Central memory CD8-positive, alpha-beta T cell (primary cell): ENCODE data around the gene MRPL17.
A peak's percentile ranks its signal among the peaks of the same experiment; 100 is the strongest.

ENCODE experiments used
- ATAC-seq: fragments of 150-1000 bp; cut with Tn5 transposase; replicated peaks from 2 replicates; pipeline ENCODE4 v1.10.0; 2022; ENCODE audit warnings: mild to moderate bottlenecking, moderate FRiP score, moderate number of reproducible peaks; ENCODE audit not compliant: poor library complexity, severe bottlenecking; ENCODE audit errors: extremely low read depth
- DNase-seq, 2 donors: peaks; one replicate each; pipeline ENCODE4 v3.0.0; 2021; ENCODE audit warnings: low spot score in 2 of 2
- H3K27ac Mint-ChIP-seq: one replicate; pipeline ENCODE4 v1.8.0; 2022; ENCODE audit warnings: low read depth, mild to moderate bottlenecking, moderate library complexity, mixed read lengths
- H3K27me3 Mint-ChIP-seq: one replicate; pipeline ENCODE4 v1.8.0; 2022; ENCODE audit warnings: mixed read lengths
- H3K36me3 Mint-ChIP-seq: one replicate; pipeline ENCODE4 v1.8.0; 2022; ENCODE audit warnings: mild to moderate bottlenecking, moderate library complexity, mixed read lengths; ENCODE audit not compliant: insufficient read depth
- H3K4me1 Mint-ChIP-seq: one replicate; pipeline ENCODE4 v1.8.0; 2022; ENCODE audit warnings: mixed read lengths
- H3K4me3 Mint-ChIP-seq: one replicate; pipeline ENCODE4 v1.8.0; 2022; ENCODE audit warnings: mild to moderate bottlenecking, moderate library complexity, mixed read lengths
- H3K9me3 Mint-ChIP-seq: one replicate; pipeline ENCODE4 v1.8.0; 2022; ENCODE audit warnings: mixed read lengths

MRPL17 gene

DNA sequence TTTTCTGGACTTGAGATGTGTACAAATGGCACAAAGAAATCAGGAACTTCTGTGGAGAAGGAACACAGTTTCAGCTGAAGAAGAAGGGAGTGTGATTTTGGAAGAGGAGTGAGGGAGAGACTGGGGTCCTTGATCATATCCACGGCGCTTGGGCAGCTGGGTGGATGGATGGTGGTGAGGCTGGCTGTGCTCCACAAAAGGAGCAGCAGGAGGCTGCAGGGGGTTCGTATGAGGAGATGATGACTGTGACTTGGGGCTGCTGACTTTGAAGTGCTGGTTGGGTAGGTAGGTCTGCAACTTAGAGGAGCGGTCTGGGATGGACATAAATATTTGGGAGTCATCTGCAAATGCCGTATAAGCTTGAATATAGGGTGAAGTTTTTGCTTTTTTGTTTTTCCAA is 26.2 kb downstream of the MRPL17 start:
- peaks cover 2% of the 10 kb centered on the region for H3K36me3 Mint-ChIP-seq
- no peaks in the 10 kb centered on the region for H3K4me1 Mint-ChIP-seq
- H3K4me3 Mint-ChIP-seq: peak overlapping the region; percentile 75
- H3K9me3 Mint-ChIP-seq: no peaks in the 10 kb centered on the region
- no peaks in the 10 kb centered on the region for H3K27me3 Mint-ChIP-seq
- ATAC-seq (no peak), DNase-seq (no peak)
- H3K27ac Mint-ChIP-seq: no peak overlapping the region

DNA sequence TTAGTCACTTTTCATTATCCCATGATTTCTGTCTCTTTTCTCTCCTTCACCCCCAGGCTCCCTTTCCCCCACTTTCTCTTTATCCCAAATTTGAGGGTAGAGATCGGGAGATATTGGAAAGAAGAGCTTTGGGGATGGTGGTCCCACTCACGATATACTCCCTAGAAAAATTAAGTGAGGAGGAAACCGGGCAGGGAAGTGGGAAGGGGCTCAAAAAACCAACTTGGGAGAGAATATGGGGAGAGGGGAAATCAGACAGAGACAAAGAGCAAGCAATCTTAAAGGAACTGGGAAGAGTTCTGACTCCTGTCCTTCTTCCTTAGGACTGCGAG is 26.6 kb downstream of the MRPL17 start:
- Mint-ChIP-seq H3K4me3 (peak overlapping the region; percentile 75), H3K27me3 (no peaks in the 10 kb centered on the region), H3K4me1 (no peaks in the 10 kb centered on the region), H3K27ac (no peak overlapping the region), H3K36me3 (peaks cover 2% of the 10 kb centered on the region), H3K9me3 (no peaks in the 10 kb centered on the region)
- DNase-seq: no peak
- ATAC-seq: no peak

DNA sequence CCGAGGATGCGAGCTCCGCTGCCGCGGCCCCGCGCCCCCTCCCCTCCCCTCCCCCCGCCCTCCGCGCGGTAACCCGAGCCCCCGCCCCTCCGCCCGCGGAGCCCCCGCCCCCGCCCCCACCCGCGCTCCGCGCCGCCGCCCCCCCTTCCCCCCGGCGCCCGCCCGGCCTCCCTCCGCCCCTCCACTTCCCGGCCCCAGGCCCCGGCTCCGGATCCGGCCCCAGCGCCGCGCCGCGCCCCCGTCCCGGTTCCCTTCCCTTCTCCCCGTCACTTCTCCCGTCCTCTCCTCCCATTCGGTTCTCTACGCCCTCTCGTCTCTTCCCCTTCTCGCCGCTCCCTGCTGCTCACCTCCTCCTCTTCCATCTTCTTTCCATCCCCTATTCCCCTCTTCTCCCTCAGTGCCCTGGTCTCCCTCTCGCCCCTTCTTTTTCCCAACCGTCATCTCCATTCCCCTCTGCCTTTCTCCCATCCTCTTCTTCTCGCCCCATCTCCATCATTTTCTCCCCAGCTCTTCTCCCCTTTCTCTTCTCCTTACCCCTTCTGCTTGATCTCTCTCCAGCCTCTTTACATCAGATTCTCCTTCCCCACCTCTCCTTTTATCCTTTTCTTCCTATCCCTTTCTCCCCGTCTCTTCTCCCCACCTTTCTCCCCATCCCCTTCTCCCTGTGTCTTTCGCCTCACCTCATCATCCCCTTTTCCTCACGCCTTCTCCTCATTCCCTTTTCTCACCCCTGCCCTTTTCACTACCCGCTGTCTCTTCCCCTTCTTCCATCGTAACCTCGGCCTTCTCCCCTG is 27.2 kb downstream of the MRPL17 start, which contains the start of gene DCHS1:
Gene DCHS1, minus strand, starts transcription at position 20 of the 794 bp plus-strand sequence. CDS start 14,196 bp downstream, outside the sequence.
- ATAC-seq: peak; percentile 16
- peaks cover 2% of the 10 kb centered on the region for H3K36me3 Mint-ChIP-seq
- H3K9me3 Mint-ChIP-seq: no peaks in the 10 kb centered on the region
- peak within 1 kb of the TSS; percentile 75 for H3K4me3 Mint-ChIP-seq
- H3K4me1 Mint-ChIP-seq: no peaks in the 10 kb centered on the region
- no peaks in the 10 kb centered on the region for H3K27me3 Mint-ChIP-seq
- DNase-seq: no peak
- H3K27ac Mint-ChIP-seq: peak within 1 kb of the TSS; percentile 10

DNA sequence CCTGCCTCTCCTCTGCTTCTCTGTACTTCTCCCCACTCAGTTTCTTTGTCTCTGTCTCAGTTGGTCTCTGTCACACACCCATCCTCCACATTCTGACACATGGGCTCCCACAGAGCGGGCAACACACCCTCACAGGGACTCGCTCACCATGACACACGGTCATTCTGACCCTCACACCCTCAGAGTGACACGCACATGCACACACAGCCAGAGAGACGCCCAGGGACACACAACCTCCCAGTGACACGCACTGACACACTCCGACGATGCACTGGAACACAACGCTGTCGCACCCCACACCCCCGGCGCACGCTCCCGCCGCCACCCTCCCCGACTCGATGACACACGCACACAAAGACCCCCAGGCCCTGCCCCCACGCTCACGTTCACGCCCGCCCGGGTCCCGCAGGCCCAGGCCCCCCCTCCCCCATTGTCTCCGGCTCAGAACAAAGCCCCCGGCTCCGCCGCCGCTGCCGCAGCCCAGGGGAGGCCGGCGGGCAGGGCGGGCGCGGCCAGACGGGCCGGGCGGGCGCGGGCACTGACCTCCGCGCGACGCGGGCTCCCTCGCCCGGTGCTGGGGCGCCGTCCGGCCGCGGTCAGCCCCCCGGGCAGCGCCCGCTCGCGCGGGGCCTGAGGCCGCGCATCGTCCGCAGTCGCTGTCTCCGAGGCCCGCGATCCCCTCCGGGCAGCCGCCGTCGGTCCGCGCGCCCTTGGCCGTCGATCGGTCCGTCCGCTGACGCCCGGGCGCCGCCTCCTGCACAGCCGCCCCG is 27.9 kb downstream of the MRPL17 start:
- Mint-ChIP-seq H3K4me3 (no peak overlapping the region), H3K27me3 (no peaks in the 10 kb centered on the region), H3K9me3 (no peaks in the 10 kb centered on the region), H3K4me1 (no peaks in the 10 kb centered on the region), H3K36me3 (peaks cover 2% of the 10 kb centered on the region), H3K27ac (no peak overlapping the region)
- ATAC-seq (peak; percentile 45), DNase-seq (no peak)

DNA sequence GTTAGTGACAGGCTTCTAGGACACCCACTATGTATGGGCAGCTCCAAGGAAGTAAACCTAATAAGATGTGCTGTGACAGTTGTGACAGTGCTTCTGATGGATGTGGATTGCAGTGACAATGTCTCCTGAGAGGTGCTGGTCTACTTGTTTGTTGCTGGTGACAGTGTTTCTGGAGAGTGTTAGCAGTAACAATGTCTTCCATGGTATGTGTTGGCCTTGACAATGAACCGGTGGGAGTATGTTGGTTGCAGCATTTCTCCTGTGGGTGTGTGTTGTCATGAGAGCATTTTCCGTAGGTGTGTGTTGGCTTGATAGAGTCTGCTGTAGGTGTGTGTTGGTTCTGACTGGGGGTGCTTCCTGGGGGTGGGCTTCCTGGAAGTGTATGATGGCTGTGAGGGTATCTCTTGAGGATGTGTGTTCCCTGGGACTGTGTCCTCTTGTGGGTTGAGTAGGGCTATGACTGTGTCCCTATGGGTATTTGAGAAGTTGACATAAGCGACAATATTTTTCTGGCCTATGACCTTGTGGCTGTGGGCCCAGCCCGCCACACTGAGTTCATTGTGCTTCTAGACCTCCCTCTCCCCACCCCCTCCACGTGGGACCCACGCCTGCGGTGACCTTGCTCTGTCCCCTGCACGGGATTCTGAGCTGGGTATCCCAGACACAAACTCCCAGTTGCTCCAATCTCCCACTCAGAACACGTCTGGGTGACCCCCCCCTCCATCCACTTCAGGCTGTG is 28.7 kb downstream of the MRPL17 start:
- no peaks in the 10 kb centered on the region for H3K27me3 Mint-ChIP-seq
- H3K4me1 Mint-ChIP-seq: no peaks in the 10 kb centered on the region
- no peak overlapping the region for H3K4me3 Mint-ChIP-seq
- H3K27ac Mint-ChIP-seq: no peak overlapping the region
- H3K36me3 Mint-ChIP-seq: peaks cover 2% of the 10 kb centered on the region
- no peaks in the 10 kb centered on the region for H3K9me3 Mint-ChIP-seq
- no peak for ATAC-seq
- DNase-seq: no peak

DNA sequence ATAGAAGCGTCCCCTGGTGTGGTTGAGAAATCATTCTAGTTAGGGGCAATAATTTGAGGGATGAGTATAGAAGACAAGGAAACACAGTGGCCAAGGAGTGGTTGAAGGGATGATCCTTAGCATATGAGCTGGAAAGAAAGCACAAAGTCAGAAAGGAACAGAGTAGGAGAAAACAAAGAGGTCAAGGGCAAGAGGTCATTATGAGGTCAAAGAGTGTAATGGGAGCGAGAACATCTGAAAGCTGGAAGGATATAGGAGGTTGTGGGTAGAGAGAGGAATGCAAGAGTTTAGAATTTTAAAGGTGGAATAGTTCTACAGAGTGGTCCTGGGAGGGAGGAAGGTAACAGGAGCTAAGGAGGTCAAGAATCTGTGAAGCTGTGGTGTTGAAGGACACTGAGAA is 29.5 kb downstream of the MRPL17 start:
- Mint-ChIP-seq H3K36me3 (peaks cover 2% of the 10 kb centered on the region), H3K4me1 (no peaks in the 10 kb centered on the region), H3K9me3 (no peaks in the 10 kb centered on the region), H3K27me3 (no peaks in the 10 kb centered on the region), H3K4me3 (no peak overlapping the region), H3K27ac (no peak overlapping the region)
- DNase-seq: no peak
- ATAC-seq: no peak

DNA sequence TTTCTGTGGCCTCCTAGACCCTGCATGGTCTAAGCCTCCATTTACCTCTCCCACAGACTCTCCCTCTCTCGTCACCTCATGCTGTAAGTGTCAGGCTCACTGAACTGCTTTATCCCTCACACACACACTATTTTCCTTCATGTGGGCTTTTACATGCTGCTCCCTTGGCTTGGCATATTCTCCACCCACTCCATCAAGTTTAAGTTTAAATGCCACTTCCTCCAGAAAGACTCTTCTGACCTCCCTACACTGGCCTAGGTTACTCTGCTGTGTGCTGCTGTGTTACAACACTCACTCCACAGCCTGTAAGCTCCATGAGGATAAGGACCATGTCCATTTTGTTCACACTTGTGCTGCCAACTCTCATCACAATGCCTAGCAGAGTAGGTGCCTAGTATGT is 30.0 kb downstream of the MRPL17 start:
- Mint-ChIP-seq H3K9me3 (no peaks in the 10 kb centered on the region), H3K4me1 (no peaks in the 10 kb centered on the region), H3K4me3 (no peak overlapping the region), H3K36me3 (peaks cover 2% of the 10 kb centered on the region), H3K27me3 (no peaks in the 10 kb centered on the region), H3K27ac (no peak overlapping the region)
- no peak for ATAC-seq
- no peak for DNase-seq

DNA sequence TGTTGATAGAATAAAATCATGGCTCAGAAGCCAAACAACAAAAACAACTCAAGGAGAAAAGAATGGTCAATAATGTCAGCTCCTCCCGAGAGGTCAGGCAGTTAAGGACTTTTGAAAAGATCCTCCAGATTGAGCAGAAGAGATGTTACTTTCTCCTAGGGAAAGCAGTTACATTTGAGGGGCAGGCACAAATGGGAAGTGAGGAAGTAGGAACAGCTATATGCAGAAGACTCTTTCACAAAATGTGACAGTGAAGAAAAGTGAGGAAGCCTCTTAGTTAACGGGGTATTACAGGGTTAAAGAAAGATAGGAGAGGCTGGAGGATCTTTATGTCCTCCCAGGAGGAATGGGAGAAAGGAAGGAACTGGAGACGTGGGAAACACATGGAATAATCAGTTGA is 31.0 kb downstream of the MRPL17 start:
- ATAC-seq (no peak), DNase-seq (no peak)
- H3K4me3 Mint-ChIP-seq: no peak overlapping the region
- no peaks in the 10 kb centered on the region for H3K9me3 Mint-ChIP-seq
- H3K27me3 Mint-ChIP-seq: no peaks in the 10 kb centered on the region
- H3K27ac Mint-ChIP-seq: no peak overlapping the region
- H3K4me1 Mint-ChIP-seq: no peaks in the 10 kb centered on the region
- peaks cover 2% of the 10 kb centered on the region for H3K36me3 Mint-ChIP-seq

DNA sequence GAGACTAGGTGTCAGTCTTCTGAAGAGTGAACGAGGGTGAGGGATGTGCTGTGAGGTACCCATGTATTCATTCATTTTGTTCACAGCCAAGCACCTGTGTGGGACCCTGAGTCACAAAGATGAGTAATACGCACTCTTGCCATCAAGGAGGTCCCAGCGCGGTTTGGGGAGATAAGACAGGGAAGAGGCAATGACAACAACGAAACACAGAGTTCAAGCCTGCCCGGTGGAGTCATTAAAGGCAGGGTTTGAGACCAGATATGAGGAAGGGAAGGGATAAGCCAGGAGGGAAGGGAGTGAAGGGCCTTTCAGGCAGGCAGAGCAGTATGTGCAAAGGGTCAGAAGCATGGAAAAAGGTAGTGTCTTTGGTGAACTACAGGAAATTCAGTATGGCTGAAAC is 32.2 kb downstream of the MRPL17 start:
- Mint-ChIP-seq H3K9me3 (no peaks in the 10 kb centered on the region), H3K36me3 (peaks cover 2% of the 10 kb centered on the region), H3K4me1 (no peaks in the 10 kb centered on the region), H3K27ac (no peak overlapping the region), H3K4me3 (no peak overlapping the region), H3K27me3 (no peaks in the 10 kb centered on the region)
- ATAC-seq (no peak), DNase-seq (no peak)

DNA sequence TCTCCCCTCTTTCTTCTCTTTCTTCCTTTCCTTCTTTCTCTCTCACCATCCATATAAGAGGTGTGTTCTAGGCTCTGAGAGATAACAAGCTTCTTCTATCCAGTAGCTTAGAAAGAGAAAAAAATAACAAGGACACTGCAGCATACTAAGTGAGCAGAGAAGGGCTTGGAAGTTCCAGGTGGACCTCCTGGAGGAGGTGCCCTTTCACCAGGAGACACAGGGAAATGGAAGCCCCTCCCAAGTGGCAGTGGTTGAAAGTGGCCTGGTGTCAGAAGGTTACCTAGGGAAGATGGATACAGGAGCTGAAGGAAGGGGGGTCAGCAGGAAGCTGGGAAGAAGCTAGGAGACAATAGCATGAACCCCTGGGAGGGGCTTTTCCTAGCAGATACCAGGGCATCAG is 33.0 kb downstream of the MRPL17 start:
- H3K4me1 Mint-ChIP-seq: peaks cover 3% of the 10 kb centered on the region

DNA sequence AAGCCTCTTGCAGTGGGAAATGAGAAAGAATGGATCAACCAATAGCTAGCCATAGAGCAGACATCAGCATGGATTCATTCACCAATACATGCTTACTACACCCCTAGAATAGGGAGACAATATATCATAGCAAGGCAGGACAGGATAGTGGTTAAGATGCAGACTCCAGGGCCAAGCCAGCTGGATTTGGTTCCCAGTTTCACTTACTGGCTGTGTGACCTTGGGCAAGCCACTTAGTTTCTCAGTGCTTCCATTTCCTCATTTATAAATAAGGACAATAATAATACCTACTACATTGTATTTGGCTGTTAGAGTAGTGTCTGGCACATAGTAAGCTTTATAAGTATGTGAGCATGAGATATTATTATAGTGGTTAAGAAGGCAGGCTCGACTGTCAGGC is 34.6 kb downstream of the MRPL17 start:
- Mint-ChIP-seq H3K27ac (no peak overlapping the region), H3K4me3 (no peak overlapping the region), H3K4me1 (peaks cover 7% of the 10 kb centered on the region), H3K27me3 (no peaks in the 10 kb centered on the region), H3K36me3 (no peaks in the 10 kb centered on the region), H3K9me3 (no peaks in the 10 kb centered on the region)
- ATAC-seq (no peak), DNase-seq (no peak)

More for the DNA sequence above, 33.0 kb downstream of the MRPL17 start:
- no peaks in the 10 kb centered on the region for H3K9me3 Mint-ChIP-seq
- no peak overlapping the region for H3K27ac Mint-ChIP-seq
- H3K4me3 Mint-ChIP-seq: no peak overlapping the region
- H3K36me3 Mint-ChIP-seq: no peaks in the 10 kb centered on the region
- no peaks in the 10 kb centered on the region for H3K27me3 Mint-ChIP-seq
- ATAC-seq (no peak), DNase-seq (no peak)

DNA sequence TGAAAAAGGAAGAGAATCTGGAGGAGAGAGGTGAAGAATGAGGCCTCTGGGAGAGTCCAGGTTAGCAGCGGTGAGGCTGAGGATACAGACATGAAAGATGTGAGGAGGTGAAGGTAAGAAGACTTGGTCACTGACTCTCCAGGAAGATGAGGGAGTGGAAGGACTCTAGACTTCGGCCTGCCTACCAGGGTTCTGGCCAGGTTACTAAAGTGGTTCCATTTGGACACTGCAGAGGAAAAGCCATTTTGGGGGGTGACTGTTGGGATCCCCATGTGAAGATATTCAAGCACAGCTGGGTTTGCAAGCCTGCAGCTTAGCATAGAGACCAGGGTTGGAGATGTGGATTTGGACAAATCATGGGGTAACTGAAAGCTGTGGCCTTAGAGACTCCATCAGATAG is 35.3 kb downstream of the MRPL17 start:
- Mint-ChIP-seq H3K4me1 (peaks cover 7% of the 10 kb centered on the region), H3K27me3 (no peaks in the 10 kb centered on the region), H3K27ac (no peak overlapping the region), H3K36me3 (no peaks in the 10 kb centered on the region), H3K9me3 (no peaks in the 10 kb centered on the region), H3K4me3 (no peak overlapping the region)
- DNase-seq (no peak), ATAC-seq (no peak)
